GM06990 (cell line): ENCODE results near the gene PAFAH1B2.

ENCODE experiments used
- DNase-seq: peaks from one replicate; pipeline ENCODE4 v3.0.0-alpha.2; 2011; ENCODE audit not compliant: insufficient read length; ENCODE audit errors: extremely low read depth
- H3K27me3 ChIP-seq: replicated peaks from 2 replicates; pipeline ENCODE4 v1.6.0; 2011; ENCODE audit warnings: low read length; ENCODE audit not compliant: control insufficient read depth, insufficient read depth
- H3K36me3 ChIP-seq: 2 replicates; pipeline ENCODE4 v1.5.1; 2011; ENCODE audit warnings: low read length; ENCODE audit not compliant: control insufficient read depth, insufficient read depth
- H3K4me3 ChIP-seq: replicated peaks from 2 replicates; pipeline ENCODE4 v1.5.1; 2011; ENCODE audit warnings: low read depth, mild to moderate bottlenecking, control low read depth, low read length
- CTCF ChIP-seq: IDR thresholded peaks from 2 replicates; pipeline ENCODE4 v1.5.1; 2011; ENCODE audit warnings: low read length, control low read depth, mild to moderate bottlenecking, inconsistent platforms; ENCODE audit not compliant: insufficient read depth, poor library complexity, severe bottlenecking

Gene PAFAH1B2

GRCh38 chr11:117143390-117143789 is 697 bp upstream of the PAFAH1B2 start:
- no peak for DNase-seq
- Histone ChIP-seq H3K4me3 (peak overlapping the region; percentile 94), H3K27me3 (no peaks in the 10 kb centered on the region), H3K36me3 (peaks cover 2% of the 10 kb centered on the region)
- TF ChIP-seq CTCF, result no peak

DNA sequence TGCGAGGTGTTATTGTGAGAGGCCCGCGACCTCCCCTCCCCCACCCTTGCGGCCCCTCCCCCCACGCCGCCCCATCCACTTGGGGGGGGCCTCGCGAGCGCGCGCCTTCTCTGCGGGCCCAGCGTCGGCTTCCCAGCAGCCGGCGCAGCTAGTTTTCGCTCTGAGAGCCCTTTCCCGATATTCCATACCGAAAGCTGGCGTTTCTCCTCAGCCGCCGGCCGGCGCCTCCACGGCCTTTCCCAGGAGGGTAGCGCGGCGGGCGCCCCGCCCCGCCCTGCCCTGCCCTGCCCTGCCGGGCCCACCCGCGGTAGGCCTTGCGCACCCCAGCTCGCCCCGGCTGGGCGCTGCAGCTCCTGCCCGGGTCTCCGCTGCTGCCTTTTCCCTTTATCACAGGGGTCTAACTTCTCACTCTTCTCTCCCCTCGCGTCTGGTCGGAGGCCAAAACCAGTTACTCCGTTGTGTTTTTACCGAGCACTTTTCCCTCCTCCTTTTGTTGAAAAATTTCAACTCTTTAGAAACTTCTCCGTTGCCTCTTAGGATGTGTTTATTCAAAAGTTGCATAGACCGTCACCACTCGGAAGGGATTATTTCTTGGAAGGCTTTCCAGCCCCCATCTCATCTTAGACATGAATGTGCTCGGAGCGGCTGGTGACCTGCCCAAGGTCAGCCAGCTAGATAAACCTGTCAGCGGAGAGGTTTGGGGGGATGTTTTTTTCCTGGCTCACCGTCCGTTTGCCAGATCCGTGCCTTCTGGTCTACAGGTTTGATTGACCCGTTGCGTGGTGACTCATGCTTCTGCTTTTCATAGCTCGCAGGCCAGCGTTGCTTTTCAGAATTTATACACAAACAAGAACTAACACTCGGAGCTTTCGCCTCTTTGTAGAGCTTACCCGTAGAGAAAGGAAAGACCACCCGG is 648 bp downstream of the PAFAH1B2 start:
- peak; percentile 71 for DNase-seq
- TF ChIP-seq CTCF, result no peak
- H3K36me3 ChIP-seq, result peaks cover 3% of the 10 kb centered on the region
- H3K27me3 ChIP-seq, result no peaks in the 10 kb centered on the region
- H3K4me3 ChIP-seq, result peak overlapping the region; percentile 94

DNA sequence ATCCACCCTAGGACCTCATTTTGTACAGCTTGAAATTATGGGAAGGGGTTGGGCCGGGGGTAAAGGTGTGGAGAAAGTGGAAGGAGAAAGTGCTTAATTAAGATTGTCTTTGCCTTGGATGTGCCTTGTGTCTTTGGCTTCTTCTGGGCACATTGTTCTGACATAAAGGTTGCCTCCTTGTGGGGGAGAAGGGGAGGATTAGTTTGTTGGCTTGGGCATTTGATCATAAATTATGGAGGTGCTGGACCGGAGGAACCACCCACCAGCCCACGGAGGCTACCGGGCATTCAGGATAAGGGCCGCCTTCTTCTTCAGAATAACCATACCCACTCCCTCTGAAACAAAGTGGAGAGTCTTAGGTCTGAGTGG is 1.3 kb downstream of the PAFAH1B2 start:
- H3K27me3 ChIP-seq, result no peaks in the 10 kb centered on the region
- peak overlapping the region; percentile 94 for H3K4me3 ChIP-seq
- H3K36me3 ChIP-seq, result peaks cover 3% of the 10 kb centered on the region
- TF ChIP-seq CTCF, result no peak
- no peak for DNase-seq

DNA sequence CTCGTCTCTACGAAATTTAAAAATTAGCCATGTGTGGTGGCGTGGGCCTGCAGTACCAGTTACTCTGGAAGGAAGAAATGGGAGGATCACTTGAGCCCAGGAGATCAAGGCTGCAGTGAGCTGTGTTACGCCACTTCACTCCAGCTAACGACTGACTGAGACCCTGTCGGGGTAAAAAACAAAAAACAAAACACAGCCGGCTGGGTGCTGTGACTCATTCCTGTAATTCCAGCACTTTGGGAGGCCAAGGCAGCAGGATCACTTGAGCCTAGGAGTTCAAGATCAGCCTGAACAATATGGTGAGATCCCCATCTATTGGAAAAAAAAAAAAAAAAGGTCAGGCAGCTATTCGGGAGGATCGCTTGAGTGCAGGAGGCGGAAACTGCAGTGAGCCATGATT is 2.4 kb downstream of the PAFAH1B2 start:
- Histone ChIP-seq H3K27me3 (no peaks in the 10 kb centered on the region), H3K4me3 (no peak overlapping the region), H3K36me3 (peaks cover 3% of the 10 kb centered on the region)
- no peak for TF ChIP-seq CTCF
- no peak for DNase-seq

DNA sequence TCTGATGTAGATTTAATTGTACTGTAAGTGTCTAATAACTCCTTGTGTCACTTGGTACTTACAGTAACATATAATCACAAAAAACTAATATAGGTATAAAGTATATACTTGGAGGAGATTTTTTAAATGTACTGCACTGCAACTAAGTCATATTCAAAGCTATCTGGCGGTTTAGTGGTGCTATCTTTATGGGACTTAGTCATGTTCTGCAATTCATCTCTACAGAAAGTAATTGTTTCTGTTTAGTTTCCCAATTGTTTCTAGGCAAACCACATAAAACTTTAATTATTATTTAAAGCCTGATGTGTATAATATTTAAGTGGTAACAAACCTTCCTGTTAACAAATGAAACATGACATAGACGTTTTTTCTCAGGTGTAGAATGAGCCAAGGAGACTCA is 8.0 kb downstream of the PAFAH1B2 start:
- peaks cover 1% of the 10 kb centered on the region for H3K36me3 ChIP-seq
- no peaks in the 10 kb centered on the region for H3K27me3 ChIP-seq
- DNase-seq, result no peak
- TF ChIP-seq CTCF, result no peak
- H3K4me3 ChIP-seq, result no peak overlapping the region
